SK-N-SH (cell line): ENCODE measurements around the gene LRRTM2.

Source experiments
- EZH2phosphoT487 ChIP-seq: fragments of 200-600 bp; sonication (generic); IDR thresholded peaks from 2 replicates; pipeline ENCODE4 v1.6.1; 2017; ENCODE audit warnings: low read depth, mixed run types, mild to moderate bottlenecking, antibody characterized with exemption, moderate library complexity, borderline replicate concordance
- TF ChIP-seq, protein P1 (sequence below): fragments of 200-600 bp; sonication (generic); IDR thresholded peaks from 2 replicates; pipeline ENCODE4 v1.6.1; 2017; ENCODE audit warnings: antibody characterized with exemption, mild to moderate bottlenecking, moderate library complexity
- TF ChIP-seq, protein P2 (sequence below): IDR thresholded peaks from 2 replicates; pipeline ENCODE4 v1.4.0; 2012; ENCODE audit warnings: low read depth

DNA sequence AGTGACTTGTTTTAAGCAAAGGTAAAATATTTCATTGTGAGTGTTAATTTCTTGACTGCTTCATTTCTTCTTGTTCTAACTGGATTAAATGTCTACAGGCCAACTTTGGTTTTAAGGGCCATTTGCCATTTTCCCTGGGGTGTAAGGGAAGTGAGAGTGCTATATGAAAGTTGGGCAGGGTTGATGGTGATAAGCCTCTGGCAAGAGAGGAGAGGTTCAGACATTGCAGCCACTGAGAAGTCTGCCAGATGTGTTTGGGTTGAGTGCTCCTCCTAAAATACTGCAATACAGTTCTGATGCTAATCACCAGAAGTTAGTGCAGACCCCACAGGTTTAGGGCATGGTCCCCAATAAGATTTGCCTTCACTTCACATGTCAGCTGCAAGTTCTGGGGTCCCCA is 14.9 kb upstream of the LRRTM2 start:
- no peak for TF ChIP-seq EZH2phosphoT487
- TF ChIP-seq, protein P1, sequence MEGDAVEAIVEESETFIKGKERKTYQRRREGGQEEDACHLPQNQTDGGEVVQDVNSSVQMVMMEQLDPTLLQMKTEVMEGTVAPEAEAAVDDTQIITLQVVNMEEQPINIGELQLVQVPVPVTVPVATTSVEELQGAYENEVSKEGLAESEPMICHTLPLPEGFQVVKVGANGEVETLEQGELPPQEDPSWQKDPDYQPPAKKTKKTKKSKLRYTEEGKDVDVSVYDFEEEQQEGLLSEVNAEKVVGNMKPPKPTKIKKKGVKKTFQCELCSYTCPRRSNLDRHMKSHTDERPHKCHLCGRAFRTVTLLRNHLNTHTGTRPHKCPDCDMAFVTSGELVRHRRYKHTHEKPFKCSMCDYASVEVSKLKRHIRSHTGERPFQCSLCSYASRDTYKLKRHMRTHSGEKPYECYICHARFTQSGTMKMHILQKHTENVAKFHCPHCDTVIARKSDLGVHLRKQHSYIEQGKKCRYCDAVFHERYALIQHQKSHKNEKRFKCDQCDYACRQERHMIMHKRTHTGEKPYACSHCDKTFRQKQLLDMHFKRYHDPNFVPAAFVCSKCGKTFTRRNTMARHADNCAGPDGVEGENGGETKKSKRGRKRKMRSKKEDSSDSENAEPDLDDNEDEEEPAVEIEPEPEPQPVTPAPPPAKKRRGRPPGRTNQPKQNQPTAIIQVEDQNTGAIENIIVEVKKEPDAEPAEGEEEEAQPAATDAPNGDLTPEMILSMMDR: no peak
- TF ChIP-seq, protein P2, sequence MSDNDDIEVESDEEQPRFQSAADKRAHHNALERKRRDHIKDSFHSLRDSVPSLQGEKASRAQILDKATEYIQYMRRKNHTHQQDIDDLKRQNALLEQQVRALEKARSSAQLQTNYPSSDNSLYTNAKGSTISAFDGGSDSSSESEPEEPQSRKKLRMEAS: no peak
